ENCODE measurements around the gene CEACAM7.
A peak's percentile ranks its signal among the peaks of the same experiment; 100 is the strongest.
"Not testable (repeated sequence)": the region's sequence is repeated elsewhere in the genome, so short reads cannot be mapped to it uniquely, and the experiment has no call there.

The CEACAM7 gene

DNA sequence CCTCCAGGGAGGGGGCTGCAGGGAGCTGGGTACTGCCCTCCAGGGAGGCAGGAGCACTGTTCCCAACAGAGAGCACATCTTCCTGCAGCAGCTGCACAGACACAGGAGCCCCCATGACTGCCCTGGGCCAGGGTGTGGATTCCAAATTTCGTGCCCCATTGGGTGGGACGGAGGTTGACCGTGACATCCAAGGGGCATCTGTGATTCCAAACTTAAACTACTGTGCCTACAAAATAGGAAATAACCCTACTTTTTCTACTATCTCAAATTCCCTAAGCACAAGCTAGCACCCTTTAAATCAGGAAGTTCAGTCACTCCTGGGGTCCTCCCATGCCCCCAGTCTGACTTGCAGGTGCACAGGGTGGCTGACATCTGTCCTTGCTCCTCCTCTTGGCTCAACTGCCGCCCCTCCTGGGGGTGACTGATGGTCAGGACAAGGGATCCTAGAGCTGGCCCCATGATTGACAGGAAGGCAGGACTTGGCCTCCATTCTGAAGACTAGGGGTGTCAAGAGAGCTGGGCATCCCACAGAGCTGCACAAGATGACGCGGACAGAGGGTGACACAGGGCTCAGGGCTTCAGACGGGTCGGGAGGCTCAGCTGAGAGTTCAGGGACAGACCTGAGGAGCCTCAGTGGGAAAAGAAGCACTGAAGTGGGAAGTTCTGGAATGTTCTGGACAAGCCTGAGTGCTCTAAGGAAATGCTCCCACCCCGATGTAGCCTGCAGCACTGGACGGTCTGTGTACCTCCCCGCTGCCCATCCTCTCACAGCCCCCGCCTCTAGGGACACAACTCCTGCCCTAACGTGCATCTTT, 12.5 kb upstream of the CEACAM7 start:
- DNase-seq = no peak

DNA sequence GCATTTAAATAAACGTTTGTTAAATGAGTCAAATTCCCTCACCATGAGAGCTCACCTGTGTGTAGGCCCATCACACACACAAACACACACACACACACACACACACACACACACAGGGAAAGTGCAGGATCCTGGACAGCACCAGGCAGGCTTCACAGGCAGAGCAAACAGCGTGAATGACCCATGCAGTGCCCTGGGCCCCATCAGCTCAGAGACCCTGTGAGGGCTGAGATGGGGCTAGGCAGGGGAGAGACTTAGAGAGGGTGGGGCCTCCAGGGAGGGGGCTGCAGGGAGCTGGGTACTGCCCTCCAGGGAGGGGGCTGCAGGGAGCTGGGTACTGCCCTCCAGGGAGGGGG, 11.9 kb upstream of the CEACAM7 start:
- no peak for DNase-seq

DNA sequence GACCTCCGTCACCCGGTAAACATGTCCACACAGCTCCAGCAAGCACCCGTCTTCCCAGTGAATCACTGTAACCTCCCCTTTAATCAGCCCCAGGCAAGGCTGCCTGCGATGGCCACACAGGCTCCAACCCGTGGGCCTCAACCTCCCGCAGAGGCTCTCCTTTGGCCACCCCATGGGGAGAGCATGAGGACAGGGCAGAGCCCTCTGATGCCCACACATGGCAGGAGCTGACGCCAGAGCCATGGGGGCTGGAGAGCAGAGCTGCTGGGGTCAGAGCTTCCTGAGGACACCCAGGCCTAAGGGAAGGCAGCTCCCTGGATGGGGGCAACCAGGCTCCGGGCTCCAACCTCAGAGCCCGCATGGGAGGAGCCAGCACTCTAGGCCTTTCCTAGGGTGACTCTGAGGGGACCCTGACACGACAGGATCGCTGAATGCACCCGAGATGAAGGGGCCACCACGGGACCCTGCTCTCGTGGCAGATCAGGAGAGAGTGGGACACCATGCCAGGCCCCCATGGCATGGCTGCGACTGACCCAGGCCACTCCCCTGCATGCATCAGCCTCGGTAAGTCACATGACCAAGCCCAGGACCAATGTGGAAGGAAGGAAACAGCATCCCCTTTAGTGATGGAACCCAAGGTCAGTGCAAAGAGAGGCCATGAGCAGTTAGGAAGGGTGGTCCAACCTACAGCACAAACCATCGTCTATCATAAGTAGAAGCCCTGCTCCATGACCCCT, 11.3 kb upstream of the CEACAM7 start:
- no peak for DNase-seq

DNA sequence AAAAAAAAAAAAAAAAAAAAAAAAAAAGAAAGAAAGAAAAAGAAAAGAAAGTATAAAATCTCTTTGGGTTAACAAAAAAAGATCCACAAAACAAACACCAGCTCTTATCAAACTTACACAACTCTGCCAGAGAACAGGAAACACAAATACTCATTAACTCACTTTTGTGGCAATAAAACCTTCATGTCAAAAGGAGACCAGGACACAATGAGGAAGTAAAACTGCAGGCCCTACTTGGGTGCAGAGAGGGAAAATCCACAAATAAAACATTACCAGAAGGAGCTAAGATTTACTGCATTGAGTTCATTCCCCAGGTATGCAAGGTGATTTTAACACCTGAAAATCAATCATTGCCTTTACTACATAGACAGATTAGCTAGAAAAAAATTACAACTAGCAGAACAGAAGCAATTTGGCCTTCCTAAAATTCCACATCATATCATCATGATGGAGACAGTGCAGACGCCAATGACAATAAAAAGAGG, 10.7 kb upstream of the CEACAM7 start:
- peak; percentile 34 to 47 for DNase-seq

DNA sequence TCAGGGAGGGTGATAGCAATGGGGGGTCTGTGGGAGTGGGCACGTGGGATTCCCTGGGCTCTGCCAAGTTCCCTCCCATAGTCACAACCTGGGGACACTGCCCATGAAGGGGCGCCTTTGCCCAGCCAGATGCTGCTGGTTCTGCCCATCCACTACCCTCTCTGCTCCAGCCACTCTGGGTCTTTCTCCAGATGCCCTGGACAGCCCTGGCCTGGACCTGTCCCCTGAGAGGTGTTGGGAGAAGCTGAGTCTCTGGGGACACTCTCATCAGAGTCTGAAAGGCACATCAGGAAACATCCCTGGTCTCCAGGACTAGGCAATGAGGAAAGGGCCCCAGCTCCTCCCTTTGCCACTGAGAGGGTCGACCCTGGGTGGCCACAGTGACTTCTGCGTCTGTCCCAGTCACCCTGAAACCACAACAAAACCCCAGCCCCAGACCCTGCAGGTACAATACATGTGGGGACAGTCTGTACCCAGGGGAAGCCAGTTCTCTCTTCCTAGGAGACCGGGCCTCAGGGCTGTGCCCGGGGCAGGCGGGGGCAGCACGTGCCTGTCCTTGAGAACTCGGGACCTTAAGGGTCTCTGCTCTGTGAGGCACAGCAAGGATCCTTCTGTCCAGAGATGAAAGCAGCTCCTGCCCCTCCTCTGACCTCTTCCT, 9.3 kb upstream of the CEACAM7 start:
- DNase-seq = no peak

DNA sequence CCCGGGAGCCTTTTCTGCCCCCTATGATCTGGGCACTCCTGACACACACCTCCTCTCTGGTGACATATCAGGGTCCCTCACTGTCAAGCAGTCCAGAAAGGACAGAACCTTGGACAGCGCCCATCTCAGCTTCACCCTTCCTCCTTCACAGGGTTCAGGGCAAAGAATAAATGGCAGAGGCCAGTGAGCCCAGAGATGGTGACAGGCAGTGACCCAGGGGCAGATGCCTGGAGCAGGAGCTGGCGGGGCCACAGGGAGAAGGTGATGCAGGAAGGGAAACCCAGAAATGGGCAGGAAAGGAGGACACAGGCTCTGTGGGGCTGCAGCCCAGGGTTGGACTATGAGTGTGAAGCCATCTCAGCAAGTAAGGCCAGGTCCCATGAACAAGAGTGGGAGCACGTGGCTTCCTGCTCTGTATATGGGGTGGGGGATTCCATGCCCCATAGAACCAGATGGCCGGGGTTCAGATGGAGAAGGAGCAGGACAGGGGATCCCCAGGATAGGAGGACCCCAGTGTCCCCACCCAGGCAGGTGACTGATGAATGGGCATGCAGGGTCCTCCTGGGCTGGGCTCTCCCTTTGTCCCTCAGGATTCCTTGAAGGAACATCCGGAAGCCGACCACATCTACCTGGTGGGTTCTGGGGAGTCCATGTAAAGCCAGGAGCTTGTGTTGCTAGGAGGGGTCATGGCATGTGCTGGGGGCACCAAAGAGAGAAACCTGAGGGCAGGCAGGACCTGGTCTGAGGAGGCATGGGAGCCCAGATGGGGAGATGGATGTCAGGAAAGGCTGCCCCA, 8.5 kb upstream of the CEACAM7 start:
- DNase-seq = peak in 1 of 2 donors; percentile 35

DNA sequence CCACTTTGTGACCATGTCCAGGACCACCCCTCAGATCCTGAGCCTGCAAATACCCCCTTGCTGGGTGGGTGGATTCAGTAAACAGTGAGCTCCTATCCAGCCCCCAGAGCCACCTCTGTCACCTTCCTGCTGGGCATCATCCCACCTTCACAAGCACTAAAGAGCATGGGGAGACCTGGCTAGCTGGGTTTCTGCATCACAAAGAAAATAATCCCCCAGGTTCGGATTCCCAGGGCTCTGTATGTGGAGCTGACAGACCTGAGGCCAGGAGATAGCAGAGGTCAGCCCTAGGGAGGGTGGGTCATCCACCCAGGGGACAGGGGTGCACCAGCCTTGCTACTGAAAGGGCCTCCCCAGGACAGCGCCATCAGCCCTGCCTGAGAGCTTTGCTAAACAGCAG, 7.7 kb upstream of the CEACAM7 start:
- DNase-seq = no peak

DNA sequence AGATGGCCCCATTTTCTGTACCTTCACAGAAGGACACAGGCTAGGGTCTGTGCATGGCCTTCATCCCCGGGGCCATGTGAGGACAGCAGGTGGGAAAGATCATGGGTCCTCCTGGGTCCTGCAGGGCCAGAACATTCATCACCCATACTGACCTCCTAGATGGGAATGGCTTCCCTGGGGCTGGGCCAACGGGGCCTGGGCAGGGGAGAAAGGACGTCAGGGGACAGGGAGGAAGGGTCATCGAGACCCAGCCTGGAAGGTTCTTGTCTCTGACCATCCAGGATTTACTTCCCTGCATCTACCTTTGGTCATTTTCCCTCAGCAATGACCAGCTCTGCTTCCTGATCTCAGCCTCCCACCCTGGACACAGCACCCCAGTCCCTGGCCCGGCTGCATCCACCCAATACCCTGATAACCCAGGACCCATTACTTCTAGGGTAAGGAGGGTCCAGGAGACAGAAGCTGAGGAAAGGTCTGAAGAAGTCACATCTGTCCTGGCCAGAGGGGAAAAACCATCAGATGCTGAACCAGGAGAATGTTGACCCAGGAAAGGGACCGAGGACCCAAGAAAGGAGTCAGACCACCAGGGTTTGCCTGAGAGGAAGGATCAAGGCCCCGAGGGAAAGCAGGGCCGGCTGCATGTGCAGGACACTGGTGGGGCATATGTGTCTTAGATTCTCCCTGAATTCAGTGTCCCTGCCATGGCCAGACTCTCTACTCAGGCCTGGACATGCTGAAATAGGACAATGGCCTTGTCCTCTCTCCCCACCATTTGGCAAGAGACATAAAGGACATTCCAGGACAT, 7.0 kb upstream of the CEACAM7 start:
- DNase-seq = no peak

DNA sequence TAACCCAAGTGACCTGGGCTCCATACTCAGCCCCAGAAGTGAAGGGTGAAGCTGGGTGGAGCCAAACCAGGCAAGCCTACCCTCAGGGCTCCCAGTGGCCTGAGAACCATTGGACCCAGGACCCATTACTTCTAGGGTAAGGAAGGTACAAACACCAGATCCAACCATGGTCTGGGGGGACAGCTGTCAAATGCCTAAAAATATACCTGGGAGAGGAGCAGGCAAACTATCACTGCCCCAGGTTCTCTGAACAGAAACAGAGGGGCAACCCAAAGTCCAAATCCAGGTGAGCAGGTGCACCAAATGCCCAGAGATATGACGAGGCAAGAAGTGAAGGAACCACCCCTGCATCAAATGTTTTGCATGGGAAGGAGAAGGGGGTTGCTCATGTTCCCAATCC, 6.1 kb upstream of the CEACAM7 start:
- no peak for DNase-seq

DNA sequence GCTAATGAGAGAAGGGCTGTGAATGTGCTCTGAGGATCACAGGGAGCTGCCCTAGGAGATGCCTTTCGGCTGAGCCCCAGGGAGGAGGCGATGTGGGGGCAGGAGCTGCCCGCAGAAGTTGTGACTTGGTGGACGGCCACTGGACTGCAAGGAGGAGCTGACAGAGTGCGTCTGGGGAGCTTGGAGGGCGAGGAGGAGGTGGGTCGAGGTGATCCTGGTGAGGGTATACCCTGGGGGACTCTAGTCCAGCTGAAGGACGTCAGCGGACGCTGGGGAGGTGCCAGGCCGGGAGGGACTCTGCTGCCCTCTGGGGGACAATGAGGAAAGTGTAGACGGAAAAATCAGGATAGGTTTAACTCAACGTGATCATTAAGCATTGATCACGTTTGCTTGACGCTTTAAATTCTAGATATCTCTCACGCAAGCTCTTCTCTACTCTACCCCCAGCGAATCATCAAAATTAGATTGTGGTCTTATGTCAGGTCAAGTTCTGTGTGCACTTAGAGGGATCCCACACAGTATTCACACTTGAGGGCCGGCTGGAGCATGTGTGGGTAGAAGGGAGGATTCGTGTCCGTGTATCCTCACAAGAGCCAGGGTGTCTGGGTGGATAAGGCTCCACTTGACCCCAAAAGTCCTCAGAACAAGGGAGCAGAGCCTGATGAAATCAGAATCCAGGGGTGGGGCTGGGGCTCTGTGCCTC, 3.3 kb upstream of the CEACAM7 start:
- peak; percentile 27 to 28 for DNase-seq

DNA sequence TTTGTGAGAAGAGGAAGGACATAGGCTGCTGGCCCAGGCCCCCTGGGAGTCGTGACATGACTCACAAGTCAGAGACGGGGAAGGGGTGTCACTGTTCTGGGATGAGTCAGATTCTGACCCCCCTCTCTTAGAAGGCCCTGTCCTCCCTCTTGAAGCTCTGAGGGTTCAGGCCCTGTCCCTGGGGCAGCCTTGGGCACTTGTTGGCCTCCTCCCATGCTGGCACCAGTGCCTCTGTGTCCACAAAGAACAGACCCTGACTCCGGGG, 2.7 kb upstream of the CEACAM7 start:
- DNase-seq = no peak

DNA sequence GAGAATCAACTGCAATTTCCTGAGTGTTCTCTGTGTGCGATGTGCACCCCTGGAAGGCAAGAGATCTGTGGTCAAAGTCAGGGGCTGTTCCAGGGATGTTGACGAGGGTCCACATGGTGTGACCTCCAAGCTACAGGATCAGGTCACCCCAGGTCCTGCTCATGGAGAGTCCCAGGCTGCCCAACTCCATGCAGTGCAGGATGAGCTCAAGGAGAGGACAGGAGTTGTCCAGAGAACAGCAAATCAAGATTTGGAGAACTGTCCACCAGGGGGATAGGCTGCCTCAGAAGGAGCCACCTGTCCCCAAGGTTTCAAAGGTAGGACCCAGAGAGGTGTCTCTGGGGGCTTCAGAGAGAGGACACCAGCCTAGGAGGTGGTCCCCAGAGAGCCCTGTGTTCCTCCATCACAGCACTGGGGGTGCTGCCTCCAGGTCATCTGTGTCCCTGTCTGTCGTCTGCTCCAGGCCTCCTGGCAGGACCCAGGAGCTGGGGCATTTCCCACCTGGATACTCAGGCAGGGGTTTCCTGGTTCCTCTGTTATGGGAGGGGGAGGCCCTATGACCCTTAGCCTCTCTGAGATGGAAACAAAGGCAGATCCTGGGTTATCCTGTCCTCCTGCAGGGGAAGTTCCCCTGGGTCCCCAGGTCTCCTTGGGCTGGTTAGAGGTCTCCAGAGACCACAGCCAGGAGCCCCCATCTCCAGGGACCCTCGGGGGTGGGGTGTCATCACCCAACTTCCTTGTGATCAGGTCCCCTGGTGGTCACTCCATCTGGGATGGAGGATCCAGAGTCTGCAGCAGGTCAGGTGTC, 2.1 kb upstream of the CEACAM7 start:
- no peak for DNase-seq

DNA sequence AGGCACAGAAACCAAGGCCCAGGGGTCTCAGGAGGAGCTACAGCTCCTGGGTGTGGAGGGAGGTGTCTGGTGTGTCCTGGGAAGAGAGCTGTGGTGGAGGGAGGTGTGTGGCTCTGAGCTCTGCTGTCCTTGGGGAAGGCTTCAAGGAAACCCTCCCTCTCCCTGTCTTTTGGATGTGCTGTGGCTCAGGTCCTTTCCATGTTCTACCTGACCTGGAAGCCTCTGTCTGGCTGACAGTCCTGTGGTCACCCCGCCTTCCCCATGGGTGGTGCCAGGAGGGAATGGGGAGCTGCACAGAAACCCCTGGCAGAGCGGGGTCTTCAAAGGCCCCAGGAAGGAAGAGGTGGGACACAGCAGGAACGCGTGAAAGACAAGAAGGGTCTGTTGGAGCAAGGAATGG, 617 bp upstream of the CEACAM7 start:
- DNase-seq = no peak

DNA sequence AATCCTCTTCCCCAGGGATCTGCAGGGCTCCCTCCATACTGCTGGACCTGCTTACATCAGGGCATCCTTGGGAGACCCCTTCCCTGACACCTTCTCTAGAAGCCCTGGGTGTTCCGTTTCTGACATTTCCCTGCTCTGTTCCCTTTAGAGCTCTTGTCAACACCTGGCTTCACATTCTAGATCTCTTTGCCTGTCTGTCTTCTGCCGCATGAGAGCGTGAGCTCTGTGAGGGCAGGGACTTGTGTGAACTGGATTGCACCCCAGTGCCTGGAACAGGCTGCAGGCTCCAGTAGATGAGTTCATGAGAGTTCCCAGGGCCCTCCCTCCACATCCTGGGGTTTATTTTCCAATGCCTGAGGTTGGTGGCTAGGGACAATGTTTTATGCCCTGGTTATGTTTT, 651 bp downstream of the CEACAM7 start:
- no peak for DNase-seq

DNA sequence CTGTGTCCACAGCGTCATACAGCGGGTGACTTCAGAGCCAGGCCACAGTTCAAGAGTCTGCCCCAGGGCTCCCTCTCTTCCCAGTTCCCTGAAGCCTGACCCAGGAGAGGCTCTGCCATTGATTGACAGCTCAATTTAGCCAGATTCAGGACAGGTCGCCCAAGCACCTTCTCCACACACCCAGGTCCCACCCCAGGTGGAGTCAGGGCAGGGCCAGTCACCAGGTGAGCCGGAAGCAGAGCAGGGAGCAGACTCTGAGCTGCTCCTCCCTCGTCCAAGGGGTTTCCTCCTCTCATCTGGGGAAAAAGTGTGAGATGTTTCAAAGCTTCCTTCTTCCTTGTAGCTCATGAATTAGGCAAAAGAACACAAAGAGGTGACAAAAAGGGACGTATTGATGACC, 5.6 kb downstream of the CEACAM7 start:
- no peak for DNase-seq

DNA sequence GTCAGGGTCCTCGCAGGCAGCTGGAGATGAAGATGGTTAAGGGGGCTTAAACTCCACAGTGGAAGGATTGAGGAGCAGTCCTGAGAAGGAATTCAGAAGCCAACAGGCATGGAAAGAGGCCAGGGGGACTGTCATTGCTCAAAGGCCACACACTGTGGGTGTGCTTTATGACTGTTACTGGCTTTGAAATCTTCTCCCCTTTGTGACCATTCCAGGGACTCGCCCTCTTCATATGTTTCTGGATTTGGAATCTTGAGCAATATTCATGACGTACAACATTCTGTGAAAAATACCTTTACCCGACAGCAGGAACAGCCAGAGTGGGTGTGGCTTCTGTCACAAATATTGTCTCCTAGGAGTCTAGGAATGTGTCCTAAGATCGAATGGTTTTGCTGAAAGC, 16.6 kb downstream of the CEACAM7 start:
- DNase-seq = no peak

DNA sequence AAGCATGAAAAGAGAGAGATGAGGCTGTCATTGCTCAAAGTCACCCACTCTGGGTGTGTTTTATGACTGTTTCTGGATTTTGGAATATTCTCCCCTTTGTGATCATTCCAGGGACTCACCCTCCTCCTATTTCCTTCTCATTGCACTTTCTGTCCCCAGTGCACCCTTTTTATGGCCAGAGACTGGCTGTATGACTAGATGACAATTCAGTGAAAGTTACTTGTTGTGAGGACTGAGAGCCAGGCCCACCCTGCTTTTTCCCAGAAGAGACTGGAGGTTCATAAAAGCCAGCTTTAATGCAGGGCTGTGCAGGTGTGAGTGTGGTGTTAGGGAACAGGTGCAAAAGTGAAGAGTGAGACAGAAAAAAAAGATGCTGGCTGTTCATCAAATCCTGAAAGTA, 17.3 kb downstream of the CEACAM7 start:
- DNase-seq = no peak

DNA sequence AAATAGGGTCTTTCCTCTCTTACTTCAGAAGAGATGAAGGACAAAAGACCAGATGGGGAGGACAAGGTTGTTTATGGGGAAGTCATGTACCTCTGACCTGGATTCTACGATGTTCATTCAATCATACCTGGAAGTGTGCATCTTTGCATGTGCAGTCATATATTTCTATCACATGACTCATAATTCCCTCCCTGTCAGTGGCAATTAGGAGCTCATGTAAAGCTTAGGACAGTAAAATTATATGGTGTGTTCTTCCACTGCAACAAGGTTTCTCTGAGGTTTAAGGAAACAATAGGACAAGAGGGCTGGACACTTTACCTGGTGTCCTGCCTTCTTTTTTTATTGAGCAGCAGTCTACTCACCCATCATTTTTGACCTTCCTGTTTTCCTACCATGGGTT, 19.8 kb downstream of the CEACAM7 start:
- DNase-seq = no peak

DNA sequence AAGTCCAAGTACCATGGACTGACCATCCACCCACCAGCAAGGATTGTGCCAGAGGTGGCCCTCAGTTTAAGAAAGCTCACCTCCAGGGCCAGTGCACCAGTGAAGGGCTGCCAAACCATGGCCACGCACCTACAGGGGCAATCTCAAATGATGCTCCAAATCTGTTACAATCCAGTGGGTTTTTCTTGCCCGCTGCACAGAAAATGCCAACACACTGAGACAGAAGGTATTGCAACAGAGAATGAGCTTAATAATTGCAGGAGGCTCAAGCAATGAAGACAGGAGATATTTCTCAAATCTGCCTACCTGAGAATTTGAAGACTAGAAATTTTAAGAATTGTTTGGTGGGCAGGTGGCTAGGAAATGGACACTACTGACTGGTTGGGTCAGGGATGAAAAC, 22.0 kb downstream of the CEACAM7 start:
- no peak for DNase-seq

DNA sequence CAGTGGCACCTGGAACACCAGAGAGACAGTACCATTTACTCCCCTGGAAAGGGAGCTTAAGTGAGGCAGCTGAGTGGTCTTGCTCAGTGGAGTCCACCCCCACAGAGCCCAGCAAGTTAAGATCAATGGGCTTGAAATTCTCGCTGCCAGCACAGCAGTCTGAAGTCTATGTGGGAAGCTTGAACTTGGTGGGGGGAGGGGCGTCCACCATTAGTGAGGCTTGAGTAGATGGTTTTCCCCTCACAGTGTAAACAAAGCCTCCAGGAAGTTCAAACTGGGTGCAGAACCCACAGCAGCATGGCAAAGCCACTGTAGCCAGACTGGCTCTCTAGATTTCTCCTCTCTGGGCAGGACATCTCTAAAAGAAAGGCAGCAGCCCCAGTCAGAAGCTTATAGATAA, 30.9 kb downstream of the CEACAM7 start:
- DNase-seq = no peak

DNA sequence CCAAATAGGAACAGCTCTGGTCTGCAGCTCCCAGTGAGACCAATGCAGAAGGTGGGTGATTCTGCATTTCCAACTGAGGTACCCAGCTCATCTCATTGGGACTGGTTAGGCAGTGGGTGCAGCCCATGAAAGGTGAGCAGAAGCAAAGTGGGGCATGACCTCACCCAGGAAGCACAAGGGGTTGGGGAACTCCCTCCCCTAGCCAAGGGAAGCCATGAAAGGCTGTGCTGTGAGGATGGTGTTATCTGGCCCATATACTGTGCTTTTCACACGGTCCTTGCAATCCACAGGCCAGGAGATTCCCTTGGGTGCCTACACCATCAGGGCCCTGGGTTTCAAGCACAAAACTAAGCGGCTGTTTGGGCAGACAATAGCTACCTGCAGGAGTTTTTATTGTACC, 31.3 kb downstream of the CEACAM7 start:
- not testable (repeated sequence) for DNase-seq

Measured in inflammatory macrophage (primary cell).